T-helper 9 cell (primary cell): ENCODE results near the gene RPL10A.

Experiments
- DNase-seq: peaks from one replicate; pipeline ENCODE4 v3.0.0-alpha.2; 2020

The RPL10A gene

GRCh38 chr6:35449287-35449881 lies 18.8 kb upstream of the RPL10A start:
- DNase-seq = peak; percentile 23

- no peak for DNase-seq
Observed at GRCh38 chr6:35451354-35452182, 16.6 kb upstream of the RPL10A start.

- DNase-seq = peak; percentile 87
Observed at GRCh38 chr6:35452183-35453090, 15.8 kb upstream of the RPL10A start, which contains the start of gene FANCE. Gene FANCE (plus strand): TSS chr6:35452338. CDS start chr6:35452546, 208 bp downstream.

- no peak for DNase-seq
Observed at GRCh38 chr6:35453236-35453635, 15.0 kb upstream of the RPL10A start.

- no peak for DNase-seq
Observed at GRCh38 chr6:35454391-35455110, 13.7 kb upstream of the RPL10A start.

GRCh38 chr6:35457907-35458306 lies 10.3 kb upstream of the RPL10A start:
- no peak for DNase-seq

- DNase-seq = no peak
Observed at GRCh38 chr6:35461270-35461669, 6.9 kb upstream of the RPL10A start.

DNA sequence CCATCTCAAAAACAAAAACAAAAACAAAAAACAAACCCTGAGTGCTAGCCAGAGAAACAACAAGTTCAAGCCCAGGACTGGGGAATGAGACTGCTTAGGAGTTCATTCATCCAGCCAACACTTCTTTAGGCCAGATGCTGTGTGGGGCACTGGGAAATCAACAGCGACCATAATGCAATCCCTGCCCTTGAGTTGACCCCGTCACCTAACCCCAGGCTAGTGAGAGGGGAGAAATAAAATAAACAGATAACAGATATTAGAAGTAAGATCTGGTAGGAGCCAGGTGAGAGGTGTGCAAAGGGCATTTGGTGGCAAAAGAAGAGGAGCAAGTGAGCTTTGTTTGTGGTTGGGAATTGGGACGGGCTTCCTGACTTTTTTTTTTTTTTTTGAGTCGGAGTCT lies 4.9 kb upstream of the RPL10A start:
- no peak for DNase-seq

DNA sequence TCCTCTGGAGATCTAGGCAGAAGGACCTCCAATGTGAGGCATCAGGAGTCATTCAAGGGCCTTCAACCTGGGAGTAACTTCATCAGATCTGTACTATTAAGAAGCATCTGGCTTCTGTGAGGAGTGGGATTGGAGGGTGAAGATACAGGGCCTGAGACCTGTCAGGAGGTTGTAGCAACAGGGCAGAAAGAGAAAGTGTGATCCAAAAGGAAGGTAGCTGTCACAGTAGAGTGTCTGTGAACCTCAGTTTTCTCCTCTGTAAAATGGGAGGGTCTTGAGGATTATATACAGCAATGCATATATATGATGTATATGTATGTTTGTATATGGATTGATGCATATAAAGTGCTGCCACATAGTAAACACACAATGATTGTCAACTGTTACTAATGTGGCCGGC lies 2.6 kb upstream of the RPL10A start:
- DNase-seq = no peak

GRCh38 chr6:35468980-35469750 lies 964 bp downstream of the RPL10A start:
- no peak for DNase-seq

DNA sequence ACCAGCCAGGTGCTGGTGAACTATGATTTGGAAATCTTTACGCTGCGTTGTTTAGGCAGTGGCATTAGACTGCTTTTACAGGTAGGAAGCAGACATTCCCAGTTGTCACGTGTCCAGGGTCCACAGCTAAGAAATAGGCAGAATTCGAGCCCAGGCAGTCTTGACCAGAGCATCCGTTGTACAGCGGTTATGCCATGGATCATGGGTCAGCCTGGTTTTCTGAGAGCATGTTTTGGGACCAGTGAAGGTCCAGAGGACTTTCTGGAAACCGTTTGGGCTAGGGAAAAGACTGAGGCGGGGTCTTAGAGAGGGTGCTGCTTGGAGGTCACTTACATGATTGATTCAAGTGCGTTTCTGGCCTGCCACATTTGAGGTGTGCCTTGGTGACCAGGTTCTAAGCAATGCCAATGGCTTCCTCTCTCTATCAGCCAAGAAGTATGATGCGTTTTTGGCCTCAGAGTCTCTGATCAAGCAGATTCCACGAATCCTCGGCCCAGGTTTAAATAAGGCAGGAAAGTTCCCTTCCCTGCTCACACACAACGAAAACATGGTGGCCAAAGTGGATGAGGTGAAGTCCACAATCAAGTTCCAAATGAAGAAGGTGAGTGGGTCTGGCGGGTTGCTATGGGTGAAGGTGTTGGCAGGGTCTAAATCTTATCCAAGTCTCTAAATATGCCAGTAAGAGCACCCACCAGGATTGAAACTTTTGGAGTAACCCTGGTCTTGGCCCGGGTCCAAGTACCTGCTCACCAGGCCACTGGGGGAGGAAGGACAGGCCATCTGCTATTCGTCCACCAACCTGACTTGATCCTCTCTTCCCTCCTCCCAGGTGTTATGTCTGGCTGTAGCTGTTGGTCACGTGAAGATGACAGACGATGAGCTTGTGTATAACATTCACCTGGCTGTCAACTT lies 1.8 kb downstream of the RPL10A start:
- DNase-seq = no peak

GRCh38 chr6:35470663-35471120 lies 2.5 kb downstream of the RPL10A start:
- no peak for DNase-seq

DNA sequence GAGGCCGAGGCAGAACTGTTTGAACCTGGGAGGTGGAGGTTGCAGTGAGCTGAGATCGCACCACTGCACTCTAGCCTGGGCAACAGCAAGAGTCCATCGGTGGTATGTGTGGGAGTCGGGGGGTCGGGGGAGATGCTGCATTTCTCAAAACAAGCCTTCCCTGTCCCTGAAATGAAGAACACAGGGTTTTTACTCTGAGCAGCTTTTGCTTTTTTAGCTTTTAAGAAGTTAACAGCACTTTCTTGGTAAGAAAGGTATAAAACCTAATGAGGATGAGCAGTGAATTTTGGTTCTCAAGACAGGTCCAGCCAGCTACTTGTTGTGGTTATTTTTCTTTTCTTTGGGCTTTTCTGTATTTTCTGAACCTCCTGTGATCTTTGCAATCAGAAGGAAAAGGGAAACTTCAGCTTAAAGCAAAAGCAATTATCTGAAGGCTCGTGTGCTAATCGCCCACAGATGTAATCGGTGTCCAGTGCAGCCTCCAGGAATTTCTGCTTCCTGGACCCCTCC lies 3.7 kb downstream of the RPL10A start:
- no peak for DNase-seq

DNA sequence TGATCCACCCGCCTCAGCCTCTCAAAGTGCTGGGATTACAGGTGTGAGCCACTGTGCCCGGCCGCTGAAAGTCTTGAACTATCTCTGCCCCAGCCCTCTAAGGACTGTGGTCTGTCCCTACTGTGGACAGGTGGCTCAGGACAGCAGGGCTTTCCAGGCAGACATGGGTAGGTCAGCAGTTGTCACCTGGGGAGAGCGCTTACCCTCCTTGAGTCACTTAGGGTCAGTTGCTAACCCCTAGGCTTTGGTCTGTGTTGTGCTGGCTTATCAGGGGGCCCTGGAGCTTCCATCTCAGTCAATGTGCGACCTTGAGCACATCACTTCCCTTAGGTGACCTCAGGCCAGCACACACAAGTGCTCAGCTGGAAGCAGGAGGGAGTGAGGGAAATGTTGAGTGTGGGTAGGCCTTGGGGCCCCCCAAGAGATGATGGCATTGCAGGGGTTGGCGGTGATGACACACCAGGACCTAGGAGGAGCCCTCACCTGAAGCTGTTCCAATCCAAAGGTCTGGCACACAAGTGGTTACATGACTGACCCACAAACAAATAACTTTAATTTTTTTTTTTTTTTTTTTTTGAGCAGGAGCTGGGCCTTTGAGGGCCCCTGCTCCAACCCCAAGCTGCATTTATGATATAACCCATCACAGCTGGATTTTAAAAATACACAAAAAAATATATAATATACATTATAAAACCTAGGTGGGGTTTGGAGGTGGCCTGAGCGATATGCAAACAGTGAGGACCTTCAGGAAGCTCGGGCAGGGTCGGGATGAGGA lies 5.1 kb downstream of the RPL10A start:
- DNase-seq = no peak

GRCh38 chr6:35473850-35474130 lies 5.6 kb downstream of the RPL10A start:
- no peak for DNase-seq

GRCh38 chr6:35474131-35474941 lies 6.1 kb downstream of the RPL10A start:
- no peak for DNase-seq

- no peak for DNase-seq
Observed at GRCh38 chr6:35474942-35475570, 6.9 kb downstream of the RPL10A start.

- DNase-seq = no peak
Observed at GRCh38 chr6:35475573-35475972, 7.4 kb downstream of the RPL10A start.
